MM.1S (cell line): ENCODE results near the gene CASP7.

Source experiments
- DNase-seq: peaks from one replicate; pipeline ENCODE4 v3.0.0-alpha.2; 2015
- H2AFZ ChIP-seq: fragments of 300-600 bp; sonication (generic); 2 replicates; pipeline ENCODE4 v1.6.0; 2016; ENCODE audit warnings: antibody characterized with exemption, low read length
- H3F3A ChIP-seq: fragments of 300-600 bp; sonication (generic); 2 replicates; pipeline ENCODE4 v1.6.1; 2016; ENCODE audit warnings: mild to moderate bottlenecking, antibody characterized with exemption, low read length, moderate library complexity, mixed read lengths; ENCODE audit not compliant: insufficient read depth
- H3K27ac ChIP-seq: fragments of 300-600 bp; sonication (generic); 2 replicates; pipeline ENCODE4 v1.5.1; 2016; ENCODE audit warnings: mild to moderate bottlenecking, low read length
- H3K27me3 ChIP-seq: fragments of 300-600 bp; sonication (generic); replicated peaks from 2 replicates; pipeline ENCODE4 v1.6.0; 2016; ENCODE audit warnings: low read length; ENCODE audit not compliant: insufficient read depth
- H3K36me3 ChIP-seq: fragments of 300-600 bp; sonication (generic); replicated peaks from 2 replicates; pipeline ENCODE4 v1.6.1; 2016; ENCODE audit warnings: mild to moderate bottlenecking, low read length, mixed read lengths; ENCODE audit not compliant: insufficient read depth
- H3K4me1 ChIP-seq: fragments of 300-600 bp; sonication (generic); 2 replicates; pipeline ENCODE4 v1.6.1; 2016; ENCODE audit warnings: low read length, mixed read lengths
- H3K4me2 ChIP-seq: fragments of 300-600 bp; sonication (generic); 2 replicates; pipeline ENCODE4 v1.6.0; 2016; ENCODE audit warnings: low read depth, low read length
- H3K4me3 ChIP-seq: fragments of 300-600 bp; sonication (generic); 2 replicates; pipeline ENCODE4 v1.5.1; 2016; ENCODE audit warnings: low read length, mixed read lengths
- H3K79me2 ChIP-seq: fragments of 300-600 bp; sonication (generic); 2 replicates; pipeline ENCODE4 v1.6.1; 2016; ENCODE audit warnings: mixed run types, low read length, mixed read lengths
- H3K9ac ChIP-seq: fragments of 300-600 bp; sonication (generic); 2 replicates; pipeline ENCODE4 v1.6.1; 2016; ENCODE audit warnings: low read length, mixed read lengths
- H3K9me2 ChIP-seq: fragments of 300-600 bp; sonication (generic); replicated peaks from 2 replicates; pipeline ENCODE4 v1.6.1; 2016; ENCODE audit warnings: mild to moderate bottlenecking, low read length, mixed read lengths; ENCODE audit not compliant: insufficient read depth
- H3K9me3 ChIP-seq: fragments of 300-600 bp; sonication (generic); replicated peaks from 2 replicates; pipeline ENCODE4 v1.6.1; 2016; ENCODE audit warnings: mild to moderate bottlenecking, low read length, mixed read lengths; ENCODE audit not compliant: insufficient read depth
- H4K20me1 ChIP-seq: fragments of 300-600 bp; sonication (generic); 2 replicates; pipeline ENCODE4 v1.6.1; 2016; ENCODE audit warnings: mild to moderate bottlenecking, low read length, moderate library complexity, mixed read lengths; ENCODE audit not compliant: insufficient read depth
- CTCF ChIP-seq: fragments of 300-600 bp; sonication (generic); IDR thresholded peaks from 2 replicates; pipeline ENCODE4 v1.5.1; 2016; ENCODE audit warnings: antibody characterized with exemption, low read length, mixed read lengths
- EZH2 ChIP-seq: fragments of 300-600 bp; sonication (generic); optimal IDR thresholded peaks from 2 replicates; pipeline ENCODE3; 2017; ENCODE audit warnings: low read depth, mild to moderate bottlenecking, antibody characterized with exemption, low read length, mixed read lengths
- EZH2phosphoT487 ChIP-seq: fragments of 300-600 bp; sonication (generic); IDR thresholded peaks from 2 replicates; pipeline ENCODE4 v1.6.1; 2018; ENCODE audit warnings: antibody characterized with exemption, low read length

Gene CASP7

GRCh38 chr10:113756940-113757543 is 77.3 kb downstream of the CASP7 start:
- no peak overlapping the region for H3K27ac ChIP-seq
- no peaks in the 10 kb centered on the region for H3K36me3 ChIP-seq
- no peaks in the 10 kb centered on the region for H3K4me1 ChIP-seq
- H3F3A ChIP-seq, result no peaks in the 10 kb centered on the region
- no peak overlapping the region for H3K4me3 ChIP-seq
- DNase-seq, result no peak
- no peaks in the 10 kb centered on the region for H4K20me1 ChIP-seq
- no peaks in the 10 kb centered on the region for H3K9me2 ChIP-seq
- H3K9ac ChIP-seq, result no peak overlapping the region
- H3K9me3 ChIP-seq, result no peaks in the 10 kb centered on the region
- H3K79me2 ChIP-seq, result no peaks in the 10 kb centered on the region
- no peak overlapping the region for H2AFZ ChIP-seq
- no peaks in the 10 kb centered on the region for H3K27me3 ChIP-seq
- H3K4me2 ChIP-seq, result no peak overlapping the region
- TF ChIP-seq EZH2 (no peak), EZH2phosphoT487 (no peak)

- H3K4me3 ChIP-seq, result no peak overlapping the region
- no peaks in the 10 kb centered on the region for H3F3A ChIP-seq
- no peaks in the 10 kb centered on the region; the same call in 1 of the 2 replicates for H3K9me2 ChIP-seq
- H3K36me3 ChIP-seq, result no peaks in the 10 kb centered on the region
- no peak for DNase-seq
- no peak overlapping the region for H2AFZ ChIP-seq
- no peaks in the 10 kb centered on the region for H3K4me1 ChIP-seq
- H4K20me1 ChIP-seq, result no peaks in the 10 kb centered on the region
- no peak overlapping the region for H3K4me2 ChIP-seq
- H3K79me2 ChIP-seq, result no peaks in the 10 kb centered on the region
- TF ChIP-seq EZH2phosphoT487, result no peak
- TF ChIP-seq CTCF, result no peak
- TF ChIP-seq EZH2, result no peak
- H3K27me3 ChIP-seq, result no peaks in the 10 kb centered on the region
- H3K27ac ChIP-seq, result no peak overlapping the region
- H3K9ac ChIP-seq, result no peak overlapping the region
- no peaks in the 10 kb centered on the region for H3K9me3 ChIP-seq
Observed at GRCh38 chr10:113762083-113762482, 82.4 kb downstream of the CASP7 start.

GRCh38 chr10:113764582-113764981 is 84.9 kb downstream of the CASP7 start:
- no peak for DNase-seq
- H3K9me2 ChIP-seq, result no peaks in the 10 kb centered on the region; the same call in 1 of the 2 replicates
- H3K36me3 ChIP-seq, result no peaks in the 10 kb centered on the region
- no peak overlapping the region for H3K9ac ChIP-seq
- no peak overlapping the region for H3K4me2 ChIP-seq
- H3K27me3 ChIP-seq, result no peaks in the 10 kb centered on the region
- no peak overlapping the region for H3K27ac ChIP-seq
- H3F3A ChIP-seq, result no peaks in the 10 kb centered on the region
- no peak overlapping the region for H3K4me3 ChIP-seq
- H3K9me3 ChIP-seq, result no peaks in the 10 kb centered on the region
- H2AFZ ChIP-seq, result no peak overlapping the region
- no peaks in the 10 kb centered on the region for H3K79me2 ChIP-seq
- no peaks in the 10 kb centered on the region for H3K4me1 ChIP-seq
- H4K20me1 ChIP-seq, result no peaks in the 10 kb centered on the region
- TF ChIP-seq EZH2phosphoT487, result no peak
- TF ChIP-seq CTCF, result no peak

- TF ChIP-seq EZH2 (no peak), CTCF (no peak)
- no peak overlapping the region for H3K9ac ChIP-seq
- H3K4me3 ChIP-seq, result no peak overlapping the region
- no peaks in the 10 kb centered on the region for H4K20me1 ChIP-seq
- no peaks in the 10 kb centered on the region for H3K36me3 ChIP-seq
- no peak for DNase-seq
- H2AFZ ChIP-seq, result no peak overlapping the region
- H3K9me2 ChIP-seq, result no peaks in the 10 kb centered on the region; the same call in 1 of the 2 replicates
- no peaks in the 10 kb centered on the region for H3K4me1 ChIP-seq
- H3F3A ChIP-seq, result no peaks in the 10 kb centered on the region
- no peak overlapping the region for H3K4me2 ChIP-seq
- H3K79me2 ChIP-seq, result no peaks in the 10 kb centered on the region
- no peaks in the 10 kb centered on the region for H3K27me3 ChIP-seq
- no peak overlapping the region for H3K27ac ChIP-seq
- no peaks in the 10 kb centered on the region for H3K9me3 ChIP-seq
Observed at GRCh38 chr10:113765910-113766309, 86.2 kb downstream of the CASP7 start.
